K562 (cell line): ENCODE data around the gene EPHA2. TPM values are rescaled to one million over a fixed set of nuclear protein-coding genes. Genes with fewer than 3 reads are reported as not detected.
A peak's percentile ranks its signal among the peaks of the same experiment; 100 is the strongest.

Experiments used
- CHD4 ChIP-seq: fragments of 200-600 bp; sonication (generic); IDR thresholded peaks from 3 replicates; pipeline ENCODE4 v1.6.1; 2012; ENCODE audit warnings: low read depth, mild to moderate bottlenecking, mixed read lengths, low read length, inconsistent platforms; ENCODE audit not compliant: insufficient read depth, insufficient replicate concordance, poor library complexity, severe bottlenecking
- EGR1 ChIP-seq: fragments of 450-650 bp; conservative IDR thresholded peaks from 2 replicates; pipeline ENCODE4 v1.6.1; 2017; ENCODE audit warnings: mild to moderate bottlenecking
- ELF1 ChIP-seq: fragments of 200-800 bp; sonication (Bioruptor generic); IDR thresholded peaks from 2 replicates; pipeline ENCODE4 v1.6.1; 2016; ENCODE audit warnings: missing genetic modification characterization, missing compliant biosample characterization
- FOXK2 ChIP-seq, 2 experiments: fragments of 450-650 bp; IDR thresholded peaks in 1 of 2; conservative IDR thresholded peaks in 1 of 2; 2 replicates each; pipeline ENCODE4 v1.6.1; 2016; ENCODE audit warnings: low read depth in 2 of 2, mild to moderate bottlenecking in 1 of 2
- HDAC1 ChIP-seq, 2 experiments: fragments of 450-650 bp; IDR thresholded peaks; 2 replicates each; pipeline ENCODE4 v1.6.1; 2016 to 2017; ENCODE audit warnings: inconsistent platforms in 1 of 2, mild to moderate bottlenecking in 1 of 2, moderate library complexity in 1 of 2
- HNRNPH1 ChIP-seq: fragments of 200-400 bp; formaldehyde crosslinking; optimal IDR thresholded peaks from 2 replicates; pipeline ENCODE3; 2017; ENCODE audit warnings: low read depth, mild to moderate bottlenecking, low read length, moderate library complexity
- KDM1A ChIP-seq, 2 experiments: fragments of 450-650 bp; IDR thresholded peaks; 2 replicates each; pipeline ENCODE4 v1.6.1; 2016; ENCODE audit warnings: mild to moderate bottlenecking in 2 of 2
- KLF10 ChIP-seq: fragments of 250-450 bp; sonication (Bioruptor Pico); IDR thresholded peaks from 2 replicates; pipeline ENCODE4 v1.6.1; 2021; ENCODE audit warnings: matching md5 sums
- LEF1 ChIP-seq: fragments of 450-650 bp; IDR thresholded peaks from 2 replicates; pipeline ENCODE4 v1.6.1; 2016; ENCODE audit warnings: mild to moderate bottlenecking
- NCOA1 ChIP-seq: fragments of 450-650 bp; IDR thresholded peaks from 2 replicates; pipeline ENCODE4 v1.6.1; 2016; ENCODE audit warnings: low read depth
- NELFE ChIP-seq: IDR thresholded peaks from 2 replicates; pipeline ENCODE4 v1.6.1; 2011; ENCODE audit warnings: mild to moderate bottlenecking; ENCODE audit not compliant: insufficient read depth, insufficient read length
- NFIC ChIP-seq: fragments of 450-650 bp; IDR thresholded peaks from 2 replicates; pipeline ENCODE4 v1.6.1; 2017; ENCODE audit warnings: mild to moderate bottlenecking, inconsistent platforms
- RBM39 ChIP-seq: fragments of 200-400 bp; formaldehyde crosslinking; optimal IDR thresholded peaks from 2 replicates; pipeline ENCODE3; 2018; ENCODE audit warnings: low read depth, low read length
- SRSF3 ChIP-seq: fragments of 200-400 bp; formaldehyde crosslinking; IDR thresholded peaks from 2 replicates; pipeline ENCODE4 v1.6.1; 2016; ENCODE audit warnings: mild to moderate bottlenecking, low read length, moderate library complexity; ENCODE audit not compliant: insufficient read depth
- TFAP4 ChIP-seq: sonication (generic); formaldehyde crosslinking; IDR thresholded peaks from 2 replicates; pipeline ENCODE4 v1.8.0; 2022; ENCODE audit warnings: missing genetic modification reagents, mild to moderate bottlenecking, moderate library complexity, borderline replicate concordance
- TRIM25 ChIP-seq: fragments of 450-650 bp; IDR thresholded peaks from 2 replicates; pipeline ENCODE4 v1.7.0; 2016; ENCODE audit warnings: borderline replicate concordance
- ZFX ChIP-seq: sonication (generic); formaldehyde crosslinking; IDR thresholded peaks from 2 replicates; pipeline ENCODE4 v1.8.0; 2022; ENCODE audit warnings: mild to moderate bottlenecking, missing genetic modification reagents, moderate library complexity
- ZNF253 ChIP-seq: fragments of 250-450 bp; sonication (Bioruptor Pico); conservative IDR thresholded peaks from 2 replicates; pipeline ENCODE4 v1.6.1; 2021; ENCODE audit warnings: mild to moderate bottlenecking
- ZNF263 ChIP-seq: sonication (generic); formaldehyde crosslinking; IDR thresholded peaks from 2 replicates; pipeline ENCODE4 v1.8.0; 2022; ENCODE audit warnings: mild to moderate bottlenecking, missing genetic modification reagents, borderline replicate concordance
- ZNF347 ChIP-seq: fragments of 450-650 bp; formaldehyde crosslinking; IDR thresholded peaks from 2 replicates; pipeline ENCODE4 v1.4.0; 2020; ENCODE audit warnings: low read depth, mild to moderate bottlenecking, moderate library complexity
- ZNF551 ChIP-seq: fragments of 250-450 bp; sonication (Bioruptor Pico); IDR thresholded peaks from 2 replicates; pipeline ENCODE4 v1.5.0; 2021; ENCODE audit warnings: mild to moderate bottlenecking, moderate library complexity
- ZNF584 ChIP-seq: fragments of 200-800 bp; sonication (Bioruptor generic); IDR thresholded peaks from 2 replicates; pipeline ENCODE4 v1.6.1; 2016; ENCODE audit warnings: low read depth, mild to moderate bottlenecking, missing genetic modification characterization, missing compliant biosample characterization
- ZNF592 ChIP-seq: fragments of 450-650 bp; IDR thresholded peaks from 2 replicates; pipeline ENCODE4 v1.6.1; 2017; ENCODE audit warnings: antibody characterized with exemption, mild to moderate bottlenecking
- polyA plus RNA-seq, 8 experiments: library from polyadenylated mRNA; depleted of rRNA in 4 of 8; stranded (reverse) in 5 of 8; unstranded in 3 of 8; fragments of >200 nt; fragmentation: Nextera tagmentation in 2 of 8; fragmentation: Illumina TruSeq in 1 of 8; extraction: Ambion mirVana in 2 of 8; extraction: Trizol in 1 of 8; gene quantifications; 2 replicates each; pipeline versions ENCODE4 v1.2.1 to v1.2.3, GENCODE V29; 2011 to 2014; ENCODE audit warnings: inconsistent platforms in 1 of 8, missing spikeins in 1 of 8
- total RNA-seq, 7 experiments: library from RNA; depleted of rRNA in 6 of 7; stranded (reverse); fragments of >200 nt in 6 of 7; fragmentation: Illumina TruSeq in 2 of 7; extraction: Trizol in 2 of 7; gene quantifications; 2 replicates each; pipeline versions ENCODE4 v1.2.1 to v1.2.3, GENCODE V29; 2011 to 2021; ENCODE audit warnings: low replicate concordance in 1 of 7

Gene EPHA2
- total and polyA plus RNA-seq, 9 of the 15 experiments (the other 6 are each of a cell fraction or from before 2014, with no cell fraction given) = 0.04 to 0.40 (median 0.07) TPM; not detected in 4

- TF ChIP-seq TFAP4 (CRISPR knock-in tag) (peak; percentile 69; the same call in 1 of the 2 replicates), KLF10 (CRISPR knock-in tag) (no peak), ZNF263 (CRISPR knock-in tag) (no peak), ZNF584 (CRISPR knock-in tag) (no peak), CHD4 (no peak), SRSF3 (no peak), FOXK2 (conservative IDR thresholded peaks at IDR 0.05 in 1 of 2, IDR thresholded peaks at IDR 0.05 in 1 of 2; ENCODE audit: low read depth in 2 of 2) (no peak), TRIM25 (no peak), NCOA1 (no peak), NFIC (peak; percentile 89), ZNF253 (CRISPR knock-in tag) (no peak), ZFX (CRISPR knock-in tag) (no peak), ZNF592 (peak; percentile 68; the same call in 1 of the 2 replicates), LEF1 (no peak), EGR1 (no peak), HDAC1 (IDR thresholded peaks at IDR 0.05) (no peak), NELFE (no peak), RBM39 (no peak), KDM1A (IDR thresholded peaks at IDR 0.05) (peak in 1 of 2 experiments; percentile 23; a peak in 1 of 4 replicates), HNRNPH1 (no peak), ZNF551 (CRISPR knock-in tag) (no peak), ZNF347 (CRISPR knock-in tag) (no peak), ELF1 (no peak)
These were observed 75.3 kb downstream of the EPHA2 start (continued) for GRCh38 chr1:16080422-16081150.
